NT2/D1 (cell line): ENCODE measurements around the gene SLC6A17.

Experiments
- DNase-seq: peaks from one replicate; pipeline ENCODE4 v3.0.0-alpha.2; 2011; ENCODE audit warnings: low read depth, low spot score
- H3K27me3 ChIP-seq: 2 replicates; pipeline ENCODE4 v1.6.0; 2011; ENCODE audit warnings: mild to moderate bottlenecking; ENCODE audit not compliant: insufficient read length, insufficient read depth
- H3K36me3 ChIP-seq: 2 replicates; pipeline ENCODE4 v1.6.1; 2011; ENCODE audit warnings: mild to moderate bottlenecking, low read length, mixed read lengths; ENCODE audit not compliant: insufficient read depth, insufficient read length
- H3K4me1 ChIP-seq: 2 replicates; pipeline ENCODE4 v1.5.1; 2011; ENCODE audit not compliant: insufficient read depth, insufficient read length
- H3K4me3 ChIP-seq: 2 replicates; pipeline ENCODE4 v1.5.1; 2011; ENCODE audit warnings: low read depth; ENCODE audit not compliant: insufficient read length
- H3K9ac ChIP-seq: 2 replicates; pipeline ENCODE4 v1.6.0; 2011; ENCODE audit warnings: low read depth; ENCODE audit not compliant: insufficient read length
- H3K9me3 ChIP-seq: 2 replicates; pipeline ENCODE4 v1.5.1; 2011; ENCODE audit warnings: mild to moderate bottlenecking, low read length; ENCODE audit not compliant: insufficient read depth
- SUZ12 ChIP-seq: IDR thresholded peaks from 2 replicates; pipeline ENCODE4 v1.6.1; 2011; ENCODE audit not compliant: insufficient read length, insufficient read depth; ENCODE audit errors: extremely low read depth
- YY1 ChIP-seq: IDR thresholded peaks from 2 replicates; pipeline ENCODE4 v1.6.1; 2011; ENCODE audit not compliant: insufficient read length, insufficient read depth
- ZNF274 ChIP-seq: IDR thresholded peaks from 2 replicates; pipeline ENCODE4 v1.6.1; 2011; ENCODE audit warnings: mild to moderate bottlenecking, low read depth, low read length

Gene SLC6A17

GRCh38 chr1:110198746-110199145, 48.5 kb downstream of the SLC6A17 start:
- H3K4me3 ChIP-seq = no peak overlapping the region
- H3K27me3 ChIP-seq = no peaks in the 10 kb centered on the region
- no peaks in the 10 kb centered on the region for H3K9me3 ChIP-seq
- H3K4me1 ChIP-seq = peaks cover 13% of the 10 kb centered on the region
- no peak overlapping the region for H3K9ac ChIP-seq
- DNase-seq = no peak
- TF ChIP-seq YY1 (no peak), SUZ12 (no peak), ZNF274 (no peak)
- no peaks in the 10 kb centered on the region for H3K36me3 ChIP-seq

GRCh38 chr1:110200190-110200589, 49.9 kb downstream of the SLC6A17 start:
- no peak overlapping the region for H3K9ac ChIP-seq
- peaks cover 13% of the 10 kb centered on the region for H3K4me1 ChIP-seq
- H3K36me3 ChIP-seq = no peaks in the 10 kb centered on the region
- TF ChIP-seq YY1 = no peak
- no peak for TF ChIP-seq ZNF274
- TF ChIP-seq SUZ12 = no peak
- H3K4me3 ChIP-seq = no peak overlapping the region
- no peaks in the 10 kb centered on the region for H3K27me3 ChIP-seq
- H3K9me3 ChIP-seq = no peaks in the 10 kb centered on the region
- DNase-seq = no peak

- Histone ChIP-seq H3K36me3 (no peaks in the 10 kb centered on the region), H3K9me3 (no peaks in the 10 kb centered on the region), H3K4me3 (no peak overlapping the region), H3K4me1 (peaks cover 13% of the 10 kb centered on the region), H3K27me3 (no peaks in the 10 kb centered on the region), H3K9ac (peak overlapping the region; percentile 36)
- no peak for DNase-seq
- TF ChIP-seq YY1 = no peak
- no peak for TF ChIP-seq SUZ12
- no peak for TF ChIP-seq ZNF274
Observed at GRCh38 chr1:110200666-110201065, 50.4 kb downstream of the SLC6A17 start.

- Histone ChIP-seq H3K27me3 (no peaks in the 10 kb centered on the region), H3K9me3 (no peaks in the 10 kb centered on the region), H3K9ac (no peak overlapping the region), H3K36me3 (no peaks in the 10 kb centered on the region), H3K4me1 (peaks cover 13% of the 10 kb centered on the region), H3K4me3 (no peak overlapping the region)
- TF ChIP-seq SUZ12 = no peak
- TF ChIP-seq ZNF274 = no peak
- TF ChIP-seq YY1 = no peak
- DNase-seq = no peak
Observed at GRCh38 chr1:110201157-110201825, 51.0 kb downstream of the SLC6A17 start.

GRCh38 chr1:110203021-110203661, 52.8 kb downstream of the SLC6A17 start:
- Histone ChIP-seq H3K27me3 (no peaks in the 10 kb centered on the region), H3K9ac (no peak overlapping the region), H3K36me3 (no peaks in the 10 kb centered on the region), H3K9me3 (no peaks in the 10 kb centered on the region), H3K4me3 (no peak overlapping the region), H3K4me1 (peaks cover 13% of the 10 kb centered on the region)
- no peak for TF ChIP-seq SUZ12
- DNase-seq = no peak

GRCh38 chr1:110205156-110205555, 54.9 kb downstream of the SLC6A17 start:
- Histone ChIP-seq H3K9me3 (no peaks in the 10 kb centered on the region), H3K36me3 (no peaks in the 10 kb centered on the region), H3K9ac (no peak overlapping the region), H3K4me1 (peaks cover 15% of the 10 kb centered on the region), H3K27me3 (no peaks in the 10 kb centered on the region), H3K4me3 (no peak overlapping the region)
- no peak for DNase-seq
- TF ChIP-seq SUZ12 = no peak
- TF ChIP-seq YY1 = no peak
- no peak for TF ChIP-seq ZNF274

GRCh38 chr1:110205591-110206155, 55.4 kb downstream of the SLC6A17 start:
- TF ChIP-seq SUZ12 = no peak
- no peak for TF ChIP-seq YY1
- TF ChIP-seq ZNF274 = no peak
- H3K4me1 ChIP-seq = peaks cover 14% of the 10 kb centered on the region
- no peaks in the 10 kb centered on the region for H3K36me3 ChIP-seq
- H3K27me3 ChIP-seq = no peaks in the 10 kb centered on the region
- no peak for DNase-seq
- no peak overlapping the region for H3K9ac ChIP-seq
- H3K4me3 ChIP-seq = no peak overlapping the region
- H3K9me3 ChIP-seq = no peaks in the 10 kb centered on the region
